ENCODE measurements around the gene MYCL.

GRCh38 chr1:39940980-39941871 lies 39.5 kb upstream of the MYCL start:
- TF ChIP-seq POLR2A (IDR thresholded peaks at IDR 0.05) (no peak), CTCF (IDR thresholded peaks at IDR 0.05 in 8 of 11, conservative IDR thresholded peaks at IDR 0.05 in 3 of 11) (no peak), POLR2AphosphoS5 (IDR thresholded peaks at IDR 0.05) (no peak)

Data from spleen (tissue), 7 donors.